ENCODE data around the gene WNT11.
"Not testable (repeated sequence)": the region's sequence is repeated elsewhere in the genome, so short reads cannot be mapped to it uniquely, and the experiment has no call there.

Gene WNT11

DNA sequence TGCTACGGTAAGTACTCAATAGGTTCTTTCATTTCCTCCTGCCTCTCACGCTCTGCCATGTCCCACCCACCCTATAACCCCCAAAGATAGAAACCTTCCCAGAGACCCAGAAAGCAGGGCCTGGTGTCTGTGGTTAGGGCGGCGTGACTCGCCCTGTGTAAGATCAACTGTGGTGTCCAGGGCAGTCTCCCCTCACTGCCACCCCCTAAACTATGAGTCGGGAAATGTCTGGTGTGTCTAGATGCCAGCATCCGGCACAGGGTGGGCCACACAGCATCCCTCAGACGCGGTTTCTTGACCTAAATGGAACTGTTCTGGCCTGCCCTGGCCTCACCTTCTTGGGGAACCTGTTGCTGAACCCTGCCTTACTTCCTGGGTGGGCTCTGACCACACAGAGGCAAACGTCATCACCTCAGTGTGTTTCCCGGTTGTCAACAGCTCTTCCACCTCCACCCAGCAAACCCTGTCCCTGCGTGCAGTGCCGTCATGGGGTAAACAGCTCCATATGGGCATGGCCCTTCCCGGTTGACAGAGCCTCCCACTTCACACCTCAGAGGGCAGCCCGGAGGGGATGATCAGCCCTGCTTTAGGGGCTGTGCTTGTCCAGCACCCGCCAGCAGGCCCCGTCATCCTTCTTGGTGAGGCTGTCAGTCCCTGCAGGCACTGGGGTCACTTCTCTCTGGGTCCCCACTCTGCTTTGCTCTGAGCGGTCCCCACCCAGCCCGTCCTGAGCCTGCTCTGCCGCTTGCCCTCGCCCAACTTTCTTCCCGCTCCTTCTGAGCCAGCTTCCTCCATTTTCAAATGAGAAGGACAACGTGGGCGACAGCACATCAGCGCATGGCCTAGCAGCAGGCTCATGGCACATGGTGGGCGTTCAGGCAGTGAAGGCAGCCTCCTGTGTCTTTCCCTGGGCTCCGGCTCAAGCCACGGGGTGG is 6.0 kb downstream of the WNT11 start:
- no peak for DNase-seq (ENCODE audit: low read depth)
- H3K4me3 ChIP-seq (ENCODE audit: low read depth, low read length), result no peak overlapping the region
- TF ChIP-seq POLR2A (IDR thresholded peaks at IDR 0.05; ENCODE audit: extremely low read depth, insufficient read length), result no peak
- TF ChIP-seq MYC (IDR thresholded peaks at IDR 0.05; ENCODE audit: low read depth, low read length), result no peak
- TF ChIP-seq, protein P1, sequence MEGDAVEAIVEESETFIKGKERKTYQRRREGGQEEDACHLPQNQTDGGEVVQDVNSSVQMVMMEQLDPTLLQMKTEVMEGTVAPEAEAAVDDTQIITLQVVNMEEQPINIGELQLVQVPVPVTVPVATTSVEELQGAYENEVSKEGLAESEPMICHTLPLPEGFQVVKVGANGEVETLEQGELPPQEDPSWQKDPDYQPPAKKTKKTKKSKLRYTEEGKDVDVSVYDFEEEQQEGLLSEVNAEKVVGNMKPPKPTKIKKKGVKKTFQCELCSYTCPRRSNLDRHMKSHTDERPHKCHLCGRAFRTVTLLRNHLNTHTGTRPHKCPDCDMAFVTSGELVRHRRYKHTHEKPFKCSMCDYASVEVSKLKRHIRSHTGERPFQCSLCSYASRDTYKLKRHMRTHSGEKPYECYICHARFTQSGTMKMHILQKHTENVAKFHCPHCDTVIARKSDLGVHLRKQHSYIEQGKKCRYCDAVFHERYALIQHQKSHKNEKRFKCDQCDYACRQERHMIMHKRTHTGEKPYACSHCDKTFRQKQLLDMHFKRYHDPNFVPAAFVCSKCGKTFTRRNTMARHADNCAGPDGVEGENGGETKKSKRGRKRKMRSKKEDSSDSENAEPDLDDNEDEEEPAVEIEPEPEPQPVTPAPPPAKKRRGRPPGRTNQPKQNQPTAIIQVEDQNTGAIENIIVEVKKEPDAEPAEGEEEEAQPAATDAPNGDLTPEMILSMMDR (IDR thresholded peaks at IDR 0.05; ENCODE audit: low read depth, low read length), result no peak
- TF ChIP-seq, protein P2, sequence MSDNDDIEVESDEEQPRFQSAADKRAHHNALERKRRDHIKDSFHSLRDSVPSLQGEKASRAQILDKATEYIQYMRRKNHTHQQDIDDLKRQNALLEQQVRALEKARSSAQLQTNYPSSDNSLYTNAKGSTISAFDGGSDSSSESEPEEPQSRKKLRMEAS (IDR thresholded peaks at IDR 0.05; ENCODE audit: low read depth, low read length), result no peak

DNA sequence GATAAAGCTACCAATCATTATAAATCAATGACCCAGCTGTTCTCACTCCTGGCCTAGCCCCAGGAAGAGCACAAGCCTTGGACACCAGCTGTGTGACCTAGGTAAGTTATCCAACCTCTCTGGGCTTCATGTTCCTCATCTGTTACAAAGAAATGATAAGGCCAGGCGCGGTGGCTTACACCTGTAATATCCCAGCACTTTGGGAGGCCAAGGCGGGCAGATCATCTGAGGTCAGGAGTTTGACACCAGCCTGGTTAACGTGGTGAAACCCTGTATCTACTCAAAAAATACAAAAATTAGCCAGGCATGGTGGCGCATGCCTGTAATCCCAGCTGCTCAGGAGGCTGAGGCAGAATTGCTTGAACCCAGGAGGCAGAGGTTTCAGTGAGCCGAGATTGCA is 7.6 kb downstream of the WNT11 start:
- DNase-seq (ENCODE audit: low read depth), result not testable (repeated sequence)

GRCh38 chr11:76197941-76198640 is 8.2 kb downstream of the WNT11 start:
- DNase-seq (ENCODE audit: low read depth), result no peak
- H3K4me3 ChIP-seq (ENCODE audit: low read depth, low read length), result no peak overlapping the region
- TF ChIP-seq MYC (IDR thresholded peaks at IDR 0.05; ENCODE audit: low read depth, low read length) (no peak), POLR2A (IDR thresholded peaks at IDR 0.05; ENCODE audit: extremely low read depth, insufficient read length) (no peak)
- TF ChIP-seq, protein P2 (IDR thresholded peaks at IDR 0.05; ENCODE audit: low read depth, low read length), result no peak
- TF ChIP-seq, protein P1 (IDR thresholded peaks at IDR 0.05; ENCODE audit: low read depth, low read length), result no peak

More for the DNA sequence above, 7.6 kb downstream of the WNT11 start:
- not testable (repeated sequence) for H3K4me3 ChIP-seq (ENCODE audit: low read depth, low read length)

DNA sequence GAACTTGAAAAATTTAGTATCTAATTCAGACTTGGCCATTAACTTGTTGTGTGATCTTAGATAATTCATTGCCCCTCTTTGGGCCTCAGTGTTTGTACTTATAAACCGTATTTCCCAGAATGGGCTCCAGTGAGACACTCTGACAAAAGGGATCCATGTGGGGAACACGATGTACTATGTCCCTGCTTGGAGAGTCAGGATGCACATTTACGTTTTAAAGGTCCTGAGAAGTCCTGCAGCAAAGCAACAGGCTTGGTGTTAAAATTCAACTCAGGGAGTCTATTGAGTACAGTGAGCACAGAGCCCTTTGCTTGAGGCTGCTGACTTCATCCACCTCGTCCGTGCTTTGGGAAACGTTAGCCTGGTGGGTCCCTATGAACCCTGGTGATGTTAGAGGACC is 9.0 kb downstream of the WNT11 start:
- H3K4me3 ChIP-seq (ENCODE audit: low read depth, low read length), result no peak overlapping the region
- TF ChIP-seq, protein P1 (IDR thresholded peaks at IDR 0.05; ENCODE audit: low read depth, low read length), result no peak
- TF ChIP-seq, protein P2 (IDR thresholded peaks at IDR 0.05; ENCODE audit: low read depth, low read length), result no peak
- TF ChIP-seq MYC (IDR thresholded peaks at IDR 0.05; ENCODE audit: low read depth, low read length) (no peak), POLR2A (IDR thresholded peaks at IDR 0.05; ENCODE audit: extremely low read depth, insufficient read length) (no peak)
- DNase-seq (ENCODE audit: low read depth), result no peak

- TF ChIP-seq, protein P2 (IDR thresholded peaks at IDR 0.05; ENCODE audit: low read depth, low read length), result no peak
- no peak for TF ChIP-seq MYC (IDR thresholded peaks at IDR 0.05; ENCODE audit: low read depth, low read length)
- TF ChIP-seq POLR2A (IDR thresholded peaks at IDR 0.05; ENCODE audit: extremely low read depth, insufficient read length), result no peak
- TF ChIP-seq, protein P1 (IDR thresholded peaks at IDR 0.05; ENCODE audit: low read depth, low read length), result no peak
These were observed 9.5 kb downstream of the WNT11 start for GRCh38 chr11:76196849-76197248.

More at GRCh38 chr11:76196849-76197248, 9.5 kb downstream of the WNT11 start:
- H3K4me3 ChIP-seq (ENCODE audit: low read depth, low read length), result no peak overlapping the region
- no peak for DNase-seq (ENCODE audit: low read depth)
